HCT116 (cell line): ENCODE data around the gene PLXNC1. TPM values are rescaled to one million over a fixed set of nuclear protein-coding genes. Genes with fewer than 3 reads are reported as not detected.

ENCODE experiments used
- ATAC-seq: fragments of 200-7000 bp; cut with Tn5 transposase; 2 replicates; pipeline ENCODE4 v1.9.1; 2020; ENCODE audit warnings: mild to moderate bottlenecking, moderate library complexity
- BruUV-seq: library from RNA; stranded (reverse); fragments of 400-500 nt; replicated peaks from 2 replicates; lab custom pipeline; 2021; lab: Mats Ljungman, UMichigan
- CTCF ChIA-PET: fragments of 300-600 bp; sonication (Branson Sonifier 250); formaldehyde crosslinking; loops from one replicate; lab custom pipeline; 2021; ENCODE audit warnings: antibody characterized with exemption; lab: Charles Lee
- POLR2A ChIA-PET: fragments of 300-600, 350-600 bp; sonication (Branson Sonifier 250); formaldehyde crosslinking; loops from one replicate; lab custom pipeline; 2021; ENCODE audit warnings: antibody characterized with exemption; lab: Charles Lee
- RAD21 ChIA-PET, 2 experiments: fragments of 300-600 bp; sonication (Branson Sonifier 250); formaldehyde crosslinking; loops; one replicate each; lab custom pipeline; 2023; ENCODE audit warnings: low total read pairs in 2 of 2; ENCODE audit not compliant: uncharacterized antibody in 2 of 2, unreplicated experiment in 2 of 2, low non-redundant PET in 1 of 2; lab: Charles Lee
- DNase-seq: peaks from one replicate; pipeline ENCODE4 v3.0.0-alpha.2; 2010; ENCODE audit warnings: low read depth, low spot score
- H2AFZ ChIP-seq: fragments of 200-600 bp; shearing (Covaris generic), sonication (generic); 2 replicates; pipeline ENCODE4 v1.6.1; 2017; ENCODE audit warnings: low read depth, mixed run types, mixed read lengths, antibody characterized with exemption, low read length; ENCODE audit not compliant: poor library complexity, severe bottlenecking
- H3K27ac ChIP-seq: 2 replicates; pipeline ENCODE4 v1.5.1; 2012; ENCODE audit warnings: low read depth, low read length
- H3K27me3 ChIP-seq: fragments of 200-600 bp; sonication (generic); 2 replicates; pipeline ENCODE4 v1.6.1; 2016; ENCODE audit warnings: mixed run types, low read length, mixed read lengths; ENCODE audit not compliant: insufficient read depth
- H3K36me3 ChIP-seq, 2 experiments: fragments of 200-500 bp in 1 of 2; fragments of 200-600 bp in 1 of 2; sonication (Bioruptor generic) in 1 of 2; sonication (generic) in 1 of 2; 2 replicates each; pipeline versions ENCODE4 v1.5.1 to v1.6.1; 2014 to 2016; ENCODE audit warnings: low read length in 2 of 2, inconsistent platforms in 1 of 2, mixed read lengths in 1 of 2, mixed run types in 1 of 2; ENCODE audit not compliant: insufficient read depth in 2 of 2, control insufficient read depth in 1 of 2
- H3K4me1 ChIP-seq, 2 experiments: fragments of 200-600 bp in 1 of 2; sonication (generic) in 1 of 2; 2 replicates each; pipeline versions ENCODE4 v1.5.1 to v1.6.1; 2012 to 2017; ENCODE audit warnings: low read length in 2 of 2, inconsistent platforms in 1 of 2, mild to moderate bottlenecking in 1 of 2, mixed read lengths in 1 of 2, mixed run types in 1 of 2, moderate library complexity in 1 of 2; ENCODE audit not compliant: insufficient read depth in 2 of 2, control insufficient read depth in 1 of 2
- H3K4me2 ChIP-seq: fragments of 200-600 bp; sonication (generic); 2 replicates; pipeline ENCODE4 v1.6.1; 2017; ENCODE audit warnings: mixed run types, low read length, mixed read lengths
- H3K4me3 ChIP-seq, 2 experiments: fragments of 200-600 bp in 1 of 2; sonication (generic) in 1 of 2; replicated peaks in 1 of 2; 2 replicates each; pipeline ENCODE4 v1.5.1; 2011 to 2016; ENCODE audit warnings: low read length in 2 of 2, control low read depth in 1 of 2, low read depth in 1 of 2, mild to moderate bottlenecking in 1 of 2, mixed read lengths in 1 of 2, mixed run types in 1 of 2
- H3K79me2 ChIP-seq: fragments of 200-600 bp; sonication (generic); 2 replicates; pipeline ENCODE4 v1.6.1; 2017; ENCODE audit warnings: mild to moderate bottlenecking, mixed run types, low read length, moderate library complexity, mixed read lengths; ENCODE audit not compliant: insufficient read depth
- H3K9ac ChIP-seq: fragments of 200-600 bp; sonication (generic); 2 replicates; pipeline ENCODE4 v1.6.1; 2016; ENCODE audit warnings: low read length, mixed read lengths
- H3K9me2 ChIP-seq: fragments of 200-600 bp; sonication (generic), shearing (Covaris generic); 2 replicates; pipeline ENCODE4 v1.6.1; 2017; ENCODE audit warnings: mixed run types, mild to moderate bottlenecking, moderate library complexity; ENCODE audit not compliant: insufficient read depth
- H3K9me3 ChIP-seq, 2 experiments: fragments of 200-500 bp in 1 of 2; fragments of 200-600 bp in 1 of 2; sonication (Bioruptor generic) in 1 of 2; sonication (generic) in 1 of 2; 2 replicates each; pipeline ENCODE4 v1.6.1; 2014 to 2017; ENCODE audit warnings: low read length in 2 of 2, mixed read lengths in 2 of 2, inconsistent platforms in 1 of 2, low read depth in 1 of 2, mild to moderate bottlenecking in 1 of 2, mixed run types in 1 of 2, moderate library complexity in 1 of 2; ENCODE audit not compliant: control insufficient read depth in 1 of 2, insufficient read depth in 1 of 2
- H4K20me1 ChIP-seq: fragments of 200-600 bp; sonication (generic), shearing (Covaris generic); 2 replicates; pipeline ENCODE4 v1.6.1; 2017; ENCODE audit warnings: mixed run types, mild to moderate bottlenecking, moderate library complexity; ENCODE audit not compliant: insufficient read depth
- CEBPB ChIP-seq: IDR thresholded peaks from 2 replicates; pipeline ENCODE4 v1.6.1; 2012; ENCODE audit warnings: low read depth
- EZH2 ChIP-seq: fragments of 200-600 bp; sonication (generic); IDR thresholded peaks from 2 replicates; pipeline ENCODE4 v1.6.1; 2017; ENCODE audit warnings: antibody characterized with exemption, mixed run types
- EZH2phosphoT487 ChIP-seq: fragments of 200-600 bp; IDR thresholded peaks from 2 replicates; pipeline ENCODE4 v1.6.1; 2018; ENCODE audit warnings: antibody characterized with exemption, borderline replicate concordance
- FOSL1 ChIP-seq: IDR thresholded peaks from 2 replicates; pipeline ENCODE4 v1.6.1; 2012; ENCODE audit warnings: low read depth
- JUND ChIP-seq: IDR thresholded peaks from 2 replicates; pipeline ENCODE4 v1.6.1; 2012
- POLR2A ChIP-seq: IDR thresholded peaks from 2 replicates; pipeline ENCODE4 v1.7.0; 2011; ENCODE audit warnings: borderline replicate concordance; ENCODE audit not compliant: insufficient read depth, insufficient read length; ENCODE audit errors: extremely low read depth
- RAD21 ChIP-seq: IDR thresholded peaks from 2 replicates; pipeline ENCODE4 v1.6.1; 2012; ENCODE audit warnings: low read depth, mild to moderate bottlenecking
- SP1 ChIP-seq: IDR thresholded peaks from 2 replicates; pipeline ENCODE4 v1.6.1; 2012; ENCODE audit warnings: low read depth
- intact Hi-C: fragments of 100-400 bp; cut with micrococcal nuclease; formaldehyde crosslinking; loops from 2 replicates; pipeline ENCODE4 v1.10.0; 2022
- total RNA-seq: library from RNA; stranded (reverse); gene quantifications from one replicate; pipeline ENCODE4 v1.2.1, GENCODE V29; 2021; ENCODE audit not compliant: unreplicated experiment
- TF ChIP-seq, protein P1 (sequence below): IDR thresholded peaks from 2 replicates; pipeline ENCODE4 v1.6.1; 2012
- TF ChIP-seq, protein P2 (sequence below): IDR thresholded peaks from 2 replicates; pipeline ENCODE4 v1.6.1; 2012; ENCODE audit warnings: low read depth
- TF ChIP-seq, protein P3 (sequence below): IDR thresholded peaks from 2 replicates; pipeline ENCODE4 v1.6.1; 2011; ENCODE audit warnings: mild to moderate bottlenecking, low read length, moderate library complexity; ENCODE audit not compliant: insufficient replicate concordance; ENCODE audit errors: extremely low read depth

Gene PLXNC1
- total RNA-seq, 1 experiment from 2014 or later, result 0.25 TPM

- H3K27ac ChIP-seq, result no peak overlapping the region
- H2AFZ ChIP-seq, result no peak overlapping the region
- no peaks in the 10 kb centered on the region for H3K9me3 ChIP-seq
- no peaks in the 10 kb centered on the region for H3K4me1 ChIP-seq
- CTCF ChIA-PET, result no interaction called here
- POLR2A ChIA-PET, result no interaction called here
- no peak for ATAC-seq
- H3K9ac ChIP-seq, result no peak overlapping the region
- BruUV-seq, result no TSS peak
- no peaks in the 10 kb centered on the region for H4K20me1 ChIP-seq
- TF ChIP-seq POLR2A (no peak), JUND (no peak)
- TF ChIP-seq, protein P1, sequence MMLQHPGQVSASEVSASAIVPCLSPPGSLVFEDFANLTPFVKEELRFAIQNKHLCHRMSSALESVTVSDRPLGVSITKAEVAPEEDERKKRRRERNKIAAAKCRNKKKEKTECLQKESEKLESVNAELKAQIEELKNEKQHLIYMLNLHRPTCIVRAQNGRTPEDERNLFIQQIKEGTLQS, result no peak
- intact Hi-C loops, result no loop called here
- RAD21 ChIA-PET, result no interaction called here
- no peaks in the 10 kb centered on the region for H3K36me3 ChIP-seq
- H3K79me2 ChIP-seq, result no peaks in the 10 kb centered on the region
- no peak for DNase-seq
- H3K4me2 ChIP-seq, result no peak overlapping the region
- H3K27me3 ChIP-seq, result no peaks in the 10 kb centered on the region
- H3K9me2 ChIP-seq, result no peaks in the 10 kb centered on the region
- H3K4me3 ChIP-seq, result no peak overlapping the region
Observed at GRCh38 chr12:94290353-94290752, 142.0 kb downstream of the PLXNC1 start.

- no peaks in the 10 kb centered on the region for H3K4me1 ChIP-seq
- no peaks in the 10 kb centered on the region for H3K9me2 ChIP-seq
- no peak for ATAC-seq
- no peak overlapping the region for H3K4me3 ChIP-seq
- H2AFZ ChIP-seq, result no peak overlapping the region
- no peaks in the 10 kb centered on the region for H3K27me3 ChIP-seq
- intact Hi-C loops, result no loop called here
- H3K9me3 ChIP-seq, result no peaks in the 10 kb centered on the region
- no peak for DNase-seq
- CTCF ChIA-PET, result no interaction called here
- H3K9ac ChIP-seq, result no peak overlapping the region
- H3K36me3 ChIP-seq, result no peaks in the 10 kb centered on the region
- no peak overlapping the region for H3K4me2 ChIP-seq
- no peak overlapping the region for H3K27ac ChIP-seq
- no peaks in the 10 kb centered on the region for H3K79me2 ChIP-seq
- H4K20me1 ChIP-seq, result no peaks in the 10 kb centered on the region
- no TSS peak for BruUV-seq
- TF ChIP-seq POLR2A (no peak), EZH2phosphoT487 (no peak), EZH2 (no peak), CEBPB (no peak), RAD21 (no peak), FOSL1 (no peak), SP1 (no peak)
- TF ChIP-seq, protein P1, result no peak
- TF ChIP-seq, protein P2, sequence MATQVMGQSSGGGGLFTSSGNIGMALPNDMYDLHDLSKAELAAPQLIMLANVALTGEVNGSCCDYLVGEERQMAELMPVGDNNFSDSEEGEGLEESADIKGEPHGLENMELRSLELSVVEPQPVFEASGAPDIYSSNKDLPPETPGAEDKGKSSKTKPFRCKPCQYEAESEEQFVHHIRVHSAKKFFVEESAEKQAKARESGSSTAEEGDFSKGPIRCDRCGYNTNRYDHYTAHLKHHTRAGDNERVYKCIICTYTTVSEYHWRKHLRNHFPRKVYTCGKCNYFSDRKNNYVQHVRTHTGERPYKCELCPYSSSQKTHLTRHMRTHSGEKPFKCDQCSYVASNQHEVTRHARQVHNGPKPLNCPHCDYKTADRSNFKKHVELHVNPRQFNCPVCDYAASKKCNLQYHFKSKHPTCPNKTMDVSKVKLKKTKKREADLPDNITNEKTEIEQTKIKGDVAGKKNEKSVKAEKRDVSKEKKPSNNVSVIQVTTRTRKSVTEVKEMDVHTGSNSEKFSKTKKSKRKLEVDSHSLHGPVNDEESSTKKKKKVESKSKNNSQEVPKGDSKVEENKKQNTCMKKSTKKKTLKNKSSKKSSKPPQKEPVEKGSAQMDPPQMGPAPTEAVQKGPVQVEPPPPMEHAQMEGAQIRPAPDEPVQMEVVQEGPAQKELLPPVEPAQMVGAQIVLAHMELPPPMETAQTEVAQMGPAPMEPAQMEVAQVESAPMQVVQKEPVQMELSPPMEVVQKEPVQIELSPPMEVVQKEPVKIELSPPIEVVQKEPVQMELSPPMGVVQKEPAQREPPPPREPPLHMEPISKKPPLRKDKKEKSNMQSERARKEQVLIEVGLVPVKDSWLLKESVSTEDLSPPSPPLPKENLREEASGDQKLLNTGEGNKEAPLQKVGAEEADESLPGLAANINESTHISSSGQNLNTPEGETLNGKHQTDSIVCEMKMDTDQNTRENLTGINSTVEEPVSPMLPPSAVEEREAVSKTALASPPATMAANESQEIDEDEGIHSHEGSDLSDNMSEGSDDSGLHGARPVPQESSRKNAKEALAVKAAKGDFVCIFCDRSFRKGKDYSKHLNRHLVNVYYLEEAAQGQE, result no peak
- TF ChIP-seq, protein P3, sequence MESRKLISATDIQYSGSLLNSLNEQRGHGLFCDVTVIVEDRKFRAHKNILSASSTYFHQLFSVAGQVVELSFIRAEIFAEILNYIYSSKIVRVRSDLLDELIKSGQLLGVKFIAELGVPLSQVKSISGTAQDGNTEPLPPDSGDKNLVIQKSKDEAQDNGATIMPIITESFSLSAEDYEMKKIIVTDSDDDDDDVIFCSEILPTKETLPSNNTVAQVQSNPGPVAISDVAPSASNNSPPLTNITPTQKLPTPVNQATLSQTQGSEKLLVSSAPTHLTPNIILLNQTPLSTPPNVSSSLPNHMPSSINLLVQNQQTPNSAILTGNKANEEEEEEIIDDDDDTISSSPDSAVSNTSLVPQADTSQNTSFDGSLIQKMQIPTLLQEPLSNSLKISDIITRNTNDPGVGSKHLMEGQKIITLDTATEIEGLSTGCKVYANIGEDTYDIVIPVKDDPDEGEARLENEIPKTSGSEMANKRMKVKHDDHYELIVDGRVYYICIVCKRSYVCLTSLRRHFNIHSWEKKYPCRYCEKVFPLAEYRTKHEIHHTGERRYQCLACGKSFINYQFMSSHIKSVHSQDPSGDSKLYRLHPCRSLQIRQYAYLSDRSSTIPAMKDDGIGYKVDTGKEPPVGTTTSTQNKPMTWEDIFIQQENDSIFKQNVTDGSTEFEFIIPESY, result no peak
- TF ChIP-seq, all 23 proteins: peak for 0
- ChIA-PET POLR2A (no interaction called here), RAD21 (no interaction called here)
Observed at GRCh38 chr12:94297096-94297699, 148.8 kb downstream of the PLXNC1 start.
